Ovary (tissue), 9 donors: ENCODE measurements around the gene OR52M1. TPM values are rescaled to one million over a fixed set of nuclear protein-coding genes. Genes with fewer than 3 reads are reported as not detected.

ENCODE experiments used
- DNase-seq, 5 donors: peaks; one replicate each; pipeline ENCODE4 v3.0.0-alpha.2; 2019 to 2020
- H3K27ac ChIP-seq, 2 donors: fragments of 200-600 bp; one replicate each; pipeline versions ENCODE4 v1.5.1 to v1.8.0; 2019 to 2022
- H3K27me3 ChIP-seq: fragments of 200-600 bp; one replicate; pipeline ENCODE4 v1.8.0; 2022
- H3K36me3 ChIP-seq: fragments of 200-600 bp; sonication (generic); one replicate; pipeline ENCODE4 v1.5.1; 2019
- H3K4me1 ChIP-seq: one replicate; pipeline ENCODE4 v1.8.1; 2013; ENCODE audit warnings: mild to moderate bottlenecking, moderate library complexity; ENCODE audit not compliant: insufficient read depth
- H3K4me3 ChIP-seq: fragments of 200-600 bp; sonication (generic); one replicate; pipeline ENCODE4 v1.5.1; 2017
- H3K9me3 ChIP-seq, 2 donors: fragments of 200-600 bp in 1 of 2; sonication (generic) in 1 of 2; one replicate each; pipeline versions ENCODE4 v1.5.1 to v1.8.1; 2013 to 2019; ENCODE audit warnings: mild to moderate bottlenecking in 1 of 2, moderate library complexity in 1 of 2
- EP300 ChIP-seq: sonication (generic); formaldehyde crosslinking; IDR thresholded peaks from one replicate; pipeline ENCODE4 v1.6.1; 2017; ENCODE audit warnings: antibody characterized with exemption
- POLR2A ChIP-seq: fragments of 450-650 bp; IDR thresholded peaks from one replicate; pipeline ENCODE4 v1.6.1; 2017; ENCODE audit warnings: antibody characterized with exemption, mild to moderate bottlenecking, moderate library complexity
- WGBS, 3 donors: extraction: QIAGEN DNeasy Blood & Tissue Kit in 1 of 3; methylation state at CpG; one replicate each; pipeline versions ENCODE4 v1.1.5 to v1.1.7; 2013 to 2017; 5-methylcytosine and 5-hydroxymethylcytosine counted together
- intact Hi-C, 4 donors: fragments of 100-400 bp; cut with DNase I; formaldehyde crosslinking; loops; one replicate each; pipeline versions ENCODE4 v1.11.0 to v1.15.1; 2022 to 2023
- polyA plus RNA-seq, 2 donors: library from polyadenylated mRNA; stranded (reverse); fragments of 200-250 nt in 1 of 2; fragments of 350-450 nt in 1 of 2; fragmentation: Illumina TruSeq in 1 of 2; extraction: RNeasy Lipid Tissue Mini Kit (QIAGEN cat#74804) in 1 of 2; gene quantifications; one replicate each; pipeline ENCODE4 v1.2.3, GENCODE V29; 2013 to 2014
- total RNA-seq, 7 donors: library from RNA; depleted of rRNA in 2 of 7; stranded (reverse); fragments of >200 nt in 2 of 7; fragmentation: NEBNext Ultra II Directional in 3 of 7; extraction: Animal tissue kit (Norgen Biotek cat#: 25700) in 3 of 7; gene quantifications; one replicate each; pipeline versions ENCODE4 v1.1.0 to v1.2.4, GENCODE V29; 2016 to 2023
- TF ChIP-seq, protein P1 (sequence below), 3 donors: fragments of 450-650 bp in 2 of 3; fragments of 200-600 bp in 1 of 3; IDR thresholded peaks; one replicate each; pipeline versions ENCODE4 v1.5.1 to v1.8.0; 2016 to 2022; ENCODE audit warnings: antibody characterized with exemption in 3 of 3, mild to moderate bottlenecking in 1 of 3
- donor health status: DM: no; HTN: no; CAD: no; lungs with moderate emphysema.
- donor health status: DM: no; HTN: no; CAD: no.
- donor health status: Bipolar disorder and iron deficiency.
- donor health status: DM: yes; HTN: yes; CAD: no.
- donor health status: DM: no; HTN: no; CAD: no.
- donor health status: DM: yes; HTN: yes; CAD: no.

OR52M1 gene
- total and polyA plus RNA-seq, 9 donors = not detected

- Histone ChIP-seq H3K36me3 (no peaks in the 10 kb centered on the region), H3K4me3 (no peak overlapping the region), H3K27me3 (no peaks in the 10 kb centered on the region), H3K4me1 (no peaks in the 10 kb centered on the region), H3K9me3 (no peaks in the 10 kb centered on the region), H3K27ac (no peak overlapping the region)
- no peak for DNase-seq
- TF ChIP-seq, protein P1, sequence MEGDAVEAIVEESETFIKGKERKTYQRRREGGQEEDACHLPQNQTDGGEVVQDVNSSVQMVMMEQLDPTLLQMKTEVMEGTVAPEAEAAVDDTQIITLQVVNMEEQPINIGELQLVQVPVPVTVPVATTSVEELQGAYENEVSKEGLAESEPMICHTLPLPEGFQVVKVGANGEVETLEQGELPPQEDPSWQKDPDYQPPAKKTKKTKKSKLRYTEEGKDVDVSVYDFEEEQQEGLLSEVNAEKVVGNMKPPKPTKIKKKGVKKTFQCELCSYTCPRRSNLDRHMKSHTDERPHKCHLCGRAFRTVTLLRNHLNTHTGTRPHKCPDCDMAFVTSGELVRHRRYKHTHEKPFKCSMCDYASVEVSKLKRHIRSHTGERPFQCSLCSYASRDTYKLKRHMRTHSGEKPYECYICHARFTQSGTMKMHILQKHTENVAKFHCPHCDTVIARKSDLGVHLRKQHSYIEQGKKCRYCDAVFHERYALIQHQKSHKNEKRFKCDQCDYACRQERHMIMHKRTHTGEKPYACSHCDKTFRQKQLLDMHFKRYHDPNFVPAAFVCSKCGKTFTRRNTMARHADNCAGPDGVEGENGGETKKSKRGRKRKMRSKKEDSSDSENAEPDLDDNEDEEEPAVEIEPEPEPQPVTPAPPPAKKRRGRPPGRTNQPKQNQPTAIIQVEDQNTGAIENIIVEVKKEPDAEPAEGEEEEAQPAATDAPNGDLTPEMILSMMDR (IDR thresholded peaks at IDR 0.05) = no peak
- TF ChIP-seq POLR2A (no peak), EP300 (no peak)
- intact Hi-C loops = no loop called here
- 41 to 42% (median 41%) methylated on average over 3 of the region's 3 CpGs for WGBS, 3 donors
Observed at GRCh38 chr11:4576880-4577279, 31.9 kb downstream of the OR52M1 start.

- H3K27ac ChIP-seq = no peak overlapping the region
- DNase-seq = no peak
- intact Hi-C loops = no loop called here
- H3K4me3 ChIP-seq = no peak overlapping the region
- no peaks in the 10 kb centered on the region for H3K4me1 ChIP-seq
- no peaks in the 10 kb centered on the region for H3K36me3 ChIP-seq
- H3K9me3 ChIP-seq = no peaks in the 10 kb centered on the region
- TF ChIP-seq, protein P1 (IDR thresholded peaks at IDR 0.05) = no peak
- TF ChIP-seq EP300 (no peak), POLR2A (no peak)
- 81 to 84% (median 82%) methylated on average over 2 of the region's 2 CpGs for WGBS, 3 donors
- H3K27me3 ChIP-seq = no peaks in the 10 kb centered on the region
Observed at GRCh38 chr11:4577761-4578160, 32.8 kb downstream of the OR52M1 start.

- H3K9me3 ChIP-seq = no peaks in the 10 kb centered on the region
- H3K27me3 ChIP-seq = no peaks in the 10 kb centered on the region
- intact Hi-C loops = no loop called here
- no peak overlapping the region for H3K27ac ChIP-seq
- no peak overlapping the region for H3K4me3 ChIP-seq
- no peaks in the 10 kb centered on the region for H3K36me3 ChIP-seq
- TF ChIP-seq, protein P1 (IDR thresholded peaks at IDR 0.05) = no peak
- TF ChIP-seq EP300 (no peak), POLR2A (no peak)
- no peak for DNase-seq
- 75 to 88% (median 83%) methylated on average over 6 of the region's 6 CpGs for WGBS, 3 donors
- H3K4me1 ChIP-seq = no peaks in the 10 kb centered on the region
Observed at GRCh38 chr11:4578624-4579023, 33.6 kb downstream of the OR52M1 start.

DNA sequence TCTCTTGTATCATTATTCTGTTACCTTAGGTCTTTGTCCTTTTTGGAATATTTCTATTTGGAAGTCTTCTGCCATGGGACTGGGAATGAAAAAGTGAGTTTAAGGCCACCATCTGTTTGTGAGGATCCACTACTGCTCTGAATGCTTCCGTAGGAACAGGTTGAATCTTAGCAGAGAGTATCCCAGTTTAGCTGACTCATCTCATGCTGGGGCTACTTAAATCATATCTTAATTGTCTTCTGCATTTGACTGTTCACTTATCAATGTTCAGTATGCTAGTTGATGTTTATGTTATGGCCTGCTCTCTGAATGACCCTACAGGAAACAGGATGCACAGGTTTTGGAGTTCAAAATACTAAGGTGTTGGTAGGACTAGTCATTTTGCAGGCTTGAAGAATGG lies 35.1 kb downstream of the OR52M1 start:
- WGBS, 3 donors = 68 to 74% (median 74%) methylated on average over 1 of the region's 1 CpG
- TF ChIP-seq EP300 (no peak), POLR2A (no peak)
- TF ChIP-seq, protein P1 (IDR thresholded peaks at IDR 0.05) = no peak
- intact Hi-C loops = no loop called here

DNA sequence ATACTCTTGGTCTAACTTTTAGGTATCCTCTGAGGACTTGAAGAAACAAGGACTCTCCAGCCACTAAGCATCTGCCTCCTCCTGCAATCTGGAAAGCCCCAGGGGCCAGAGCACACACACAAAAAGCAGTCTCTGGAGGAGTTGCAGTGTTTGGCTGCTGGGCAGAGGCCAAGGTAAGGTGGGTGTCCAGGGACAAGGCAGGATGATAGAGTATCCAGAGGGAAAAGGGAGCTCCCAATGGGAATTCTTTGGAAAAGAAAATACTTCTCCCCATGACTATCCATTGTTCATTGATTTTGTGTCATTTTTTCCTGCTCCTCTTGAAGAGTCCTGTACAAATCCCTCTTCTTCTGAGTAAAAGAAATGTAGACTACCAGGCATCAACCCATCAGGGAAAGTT lies 36.5 kb downstream of the OR52M1 start, which contains the start of gene OR52I2:
TSS of gene OR52I2 (plus strand) at position 301 of the 400 bp plus-strand sequence.
- Histone ChIP-seq H3K36me3 (no peaks in the 10 kb centered on the region), H3K4me3 (no peak within 1 kb of the TSS), H3K27ac (no peak within 1 kb of the TSS), H3K9me3 (no peaks in the 10 kb centered on the region), H3K27me3 (no peaks in the 10 kb centered on the region), H3K4me1 (no peaks in the 10 kb centered on the region)
- intact Hi-C loops = no loop called here
- TF ChIP-seq, protein P1 (IDR thresholded peaks at IDR 0.05) = no peak
- TF ChIP-seq POLR2A (no peak), EP300 (no peak)
- no peak for DNase-seq

More for the DNA sequence above, 35.1 kb downstream of the OR52M1 start:
- Histone ChIP-seq H3K27ac (no peak overlapping the region), H3K36me3 (no peaks in the 10 kb centered on the region), H3K9me3 (no peaks in the 10 kb centered on the region), H3K4me3 (no peak overlapping the region), H3K27me3 (no peaks in the 10 kb centered on the region), H3K4me1 (no peaks in the 10 kb centered on the region)
- DNase-seq = no peak
